GM20000 (cell line): Measurements from ENCODE around the gene NLGN1.

Experiments used
- DNase-seq: peaks from one replicate; pipeline ENCODE4 v3.0.0; 2012; ENCODE audit warnings: low spot score
- TF ChIP-seq, protein P1 (sequence below): IDR thresholded peaks from 2 replicates; pipeline ENCODE4 v1.5.1; 2012; ENCODE audit warnings: mild to moderate bottlenecking, control low read depth; ENCODE audit errors: extremely low read depth, missing control alignments

Gene NLGN1

DNA sequence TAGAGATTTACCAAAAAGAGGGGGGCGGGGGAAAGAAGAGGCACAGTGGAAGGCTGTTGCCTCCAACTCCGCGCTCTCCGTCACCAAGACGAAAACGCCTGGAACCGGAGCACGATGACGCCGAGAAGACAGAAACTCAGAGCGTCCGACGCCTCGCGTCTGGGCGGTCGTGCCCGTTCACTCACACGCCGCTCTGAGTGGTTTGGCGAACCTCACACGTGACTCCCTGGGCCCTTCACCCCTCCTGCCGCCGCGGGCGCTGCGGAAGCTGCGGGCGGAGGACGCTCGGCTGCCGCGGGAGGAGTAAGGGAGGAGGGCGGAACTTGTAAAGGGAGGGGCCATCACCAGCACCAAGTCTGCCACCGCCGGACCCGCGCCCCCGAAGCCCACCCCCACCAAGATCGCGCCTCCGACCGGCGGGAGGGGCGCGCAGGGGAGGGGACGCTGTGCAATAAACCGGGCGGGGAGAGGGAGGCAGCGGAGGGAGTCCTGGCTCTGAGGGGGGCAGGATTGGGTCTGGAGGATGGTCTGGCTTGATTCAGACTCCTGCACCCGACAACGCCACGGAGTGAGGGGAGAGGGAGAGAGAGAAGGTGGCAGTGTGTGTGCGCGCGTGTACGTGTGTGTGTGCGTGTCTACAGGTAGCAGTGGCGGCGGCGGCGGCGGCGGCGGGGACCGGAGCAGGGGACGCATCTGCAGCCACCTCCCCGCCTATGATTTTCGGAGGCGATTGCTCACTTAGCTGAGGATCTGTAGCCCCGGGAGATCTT is 1.9 kb upstream of the NLGN1 start:
- TF ChIP-seq, protein P1, sequence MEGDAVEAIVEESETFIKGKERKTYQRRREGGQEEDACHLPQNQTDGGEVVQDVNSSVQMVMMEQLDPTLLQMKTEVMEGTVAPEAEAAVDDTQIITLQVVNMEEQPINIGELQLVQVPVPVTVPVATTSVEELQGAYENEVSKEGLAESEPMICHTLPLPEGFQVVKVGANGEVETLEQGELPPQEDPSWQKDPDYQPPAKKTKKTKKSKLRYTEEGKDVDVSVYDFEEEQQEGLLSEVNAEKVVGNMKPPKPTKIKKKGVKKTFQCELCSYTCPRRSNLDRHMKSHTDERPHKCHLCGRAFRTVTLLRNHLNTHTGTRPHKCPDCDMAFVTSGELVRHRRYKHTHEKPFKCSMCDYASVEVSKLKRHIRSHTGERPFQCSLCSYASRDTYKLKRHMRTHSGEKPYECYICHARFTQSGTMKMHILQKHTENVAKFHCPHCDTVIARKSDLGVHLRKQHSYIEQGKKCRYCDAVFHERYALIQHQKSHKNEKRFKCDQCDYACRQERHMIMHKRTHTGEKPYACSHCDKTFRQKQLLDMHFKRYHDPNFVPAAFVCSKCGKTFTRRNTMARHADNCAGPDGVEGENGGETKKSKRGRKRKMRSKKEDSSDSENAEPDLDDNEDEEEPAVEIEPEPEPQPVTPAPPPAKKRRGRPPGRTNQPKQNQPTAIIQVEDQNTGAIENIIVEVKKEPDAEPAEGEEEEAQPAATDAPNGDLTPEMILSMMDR, result no peak
- DNase-seq, result peak; percentile 65

DNA sequence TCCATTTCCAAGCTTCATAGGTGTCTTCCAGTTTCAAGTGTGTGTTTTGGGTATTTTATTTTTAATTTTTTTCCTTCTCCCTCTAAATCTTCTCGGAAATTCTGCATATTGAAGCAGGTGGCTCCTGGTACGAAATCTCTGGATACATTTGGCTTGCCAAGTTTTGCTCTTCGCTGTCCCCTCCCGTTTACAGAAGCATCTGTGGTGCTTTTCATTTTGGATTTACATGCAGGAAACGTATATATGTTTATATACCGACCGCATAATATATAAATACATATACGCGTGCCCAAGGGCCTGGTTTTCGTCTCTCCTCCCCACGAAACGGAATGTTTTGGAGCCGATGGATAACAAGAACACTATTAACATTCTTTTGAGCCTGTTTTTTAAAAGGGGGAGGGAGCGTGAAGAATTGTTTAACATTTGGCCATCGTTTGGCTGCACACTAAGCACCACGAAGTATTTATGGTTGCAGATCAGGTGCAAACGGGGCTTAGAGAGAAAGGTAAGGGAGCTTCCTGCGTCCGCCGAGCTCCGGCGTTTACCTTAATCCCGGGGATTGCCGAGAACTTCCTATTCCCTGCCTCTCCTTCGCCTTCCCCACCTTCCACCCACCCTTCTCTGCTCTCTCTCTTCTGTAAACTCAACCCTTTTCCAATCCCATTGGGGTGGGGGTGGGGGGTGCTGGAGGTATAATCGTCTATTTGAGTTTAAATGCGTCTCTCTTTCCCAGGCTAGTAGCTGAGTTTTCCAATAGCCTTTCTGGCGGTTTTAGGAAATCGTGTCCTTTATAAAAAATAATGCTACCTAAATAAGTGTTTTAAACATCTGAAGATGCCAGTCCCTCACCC is 1.1 kb upstream of the NLGN1 start:
- TF ChIP-seq, protein P1, result no peak
- peak; percentile 11 for DNase-seq

DNA sequence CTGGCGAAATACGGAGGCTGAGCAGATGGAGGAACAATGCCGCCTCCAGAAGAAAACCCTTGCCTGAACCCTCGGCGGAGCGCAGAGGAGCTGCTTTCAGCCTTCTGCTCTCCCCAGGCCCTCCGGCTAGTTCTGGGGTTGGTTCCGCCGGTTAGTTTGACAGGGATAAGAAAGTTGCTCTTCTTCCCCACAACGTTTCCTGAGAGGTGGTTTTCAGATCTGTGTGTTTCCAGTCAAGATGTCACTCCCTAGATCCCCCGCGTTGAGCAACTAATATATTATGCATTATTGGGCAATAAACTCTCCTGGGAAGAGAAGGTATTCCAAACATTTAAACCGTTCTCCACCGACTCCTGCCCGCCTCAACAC is 551 bp downstream of the NLGN1 start:
- TF ChIP-seq, protein P1, result no peak
- DNase-seq, result peak; percentile 22

DNA sequence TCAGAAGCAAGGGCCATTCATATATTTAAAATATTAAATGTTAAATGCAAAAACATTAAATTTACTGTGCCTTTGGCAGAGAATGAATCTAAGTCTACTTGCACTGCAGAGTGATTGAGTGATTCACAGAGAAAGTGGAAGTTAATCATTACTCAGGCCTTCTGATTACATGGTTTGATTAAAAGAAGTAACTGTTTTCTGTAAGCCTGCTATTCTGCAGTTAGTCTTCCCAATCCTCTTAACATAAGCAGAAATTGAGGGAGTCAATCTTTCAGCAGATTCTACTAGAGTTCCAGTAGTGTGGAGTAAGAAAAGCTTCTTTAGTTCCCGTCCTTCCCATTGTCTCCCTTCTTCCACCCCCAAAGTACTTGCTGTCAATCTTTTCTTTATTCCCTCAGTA is 1.5 kb downstream of the NLGN1 start:
- TF ChIP-seq, protein P1, result no peak
- no peak for DNase-seq

DNA sequence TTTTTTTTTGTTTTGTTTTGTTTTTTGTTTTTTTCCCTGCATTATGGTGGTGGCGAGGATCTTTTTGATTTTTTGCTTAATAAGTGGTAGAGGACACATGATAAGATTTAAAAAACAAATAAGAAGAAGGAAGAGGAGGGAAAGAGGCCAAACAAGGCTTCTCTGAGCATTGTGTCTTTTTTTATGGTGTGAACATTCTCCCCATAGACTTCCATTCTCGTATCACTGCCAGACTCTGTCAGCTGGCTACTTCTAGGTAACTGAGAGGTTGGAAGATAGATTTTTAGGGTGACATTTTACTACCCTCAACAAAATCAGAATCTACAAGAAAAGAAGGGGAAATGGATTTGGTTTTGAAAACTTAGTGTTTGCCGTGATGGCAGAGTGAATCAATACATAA is 3.8 kb downstream of the NLGN1 start:
- no peak for DNase-seq
- TF ChIP-seq, protein P1, result no peak

DNA sequence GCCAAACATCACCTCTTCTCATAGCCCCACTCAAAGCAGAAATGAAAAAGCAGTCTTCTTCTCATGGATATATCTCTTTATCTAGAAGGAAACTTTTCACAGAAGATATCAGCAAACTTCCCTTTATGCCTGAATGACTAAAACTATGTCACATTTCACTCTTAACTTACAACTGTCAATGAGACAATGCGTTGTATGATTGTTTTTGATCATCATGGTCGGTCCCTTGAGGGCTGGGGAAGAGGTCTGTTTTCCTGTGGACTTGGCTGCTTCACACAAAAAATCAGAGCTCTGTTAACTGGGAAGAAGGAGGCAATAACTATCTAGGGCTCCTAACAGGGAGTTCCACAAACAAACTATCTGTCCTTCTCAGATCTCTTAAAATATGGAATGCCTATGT is 5.1 kb downstream of the NLGN1 start:
- DNase-seq, result no peak
- TF ChIP-seq, protein P1, result no peak

DNA sequence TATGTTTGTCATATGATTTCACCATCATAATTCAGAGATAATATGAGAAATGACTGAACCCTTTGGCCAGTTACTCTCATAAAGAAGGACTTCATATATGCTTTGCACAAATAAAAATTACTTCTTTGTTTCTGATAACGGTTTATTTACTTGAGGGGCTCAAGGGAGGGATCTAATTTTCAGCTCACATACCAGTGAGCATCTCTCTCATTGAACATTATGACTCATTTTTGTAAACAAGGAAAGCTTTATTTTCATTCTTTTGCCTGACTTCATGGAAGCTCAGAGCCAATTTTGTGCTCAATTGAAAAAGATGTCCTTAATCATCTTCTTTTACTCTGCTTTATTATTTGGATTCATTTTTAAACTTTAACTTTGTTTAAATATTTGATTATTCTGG is 5.8 kb downstream of the NLGN1 start:
- no peak for DNase-seq
- TF ChIP-seq, protein P1, result no peak
